Panc1 (cell line): ENCODE results near the gene TAT. TPM values are rescaled to one million over a fixed set of nuclear protein-coding genes. Genes with fewer than 3 reads are reported as not detected.

Source experiments
- ATAC-seq: fragments of 200-7000 bp; cut with Tn5 transposase; 2 replicates; pipeline ENCODE4 v1.9.1; 2020; ENCODE audit warnings: mild to moderate bottlenecking, moderate library complexity
- BruUV-seq: library from RNA; stranded (reverse); fragments of 400-500 nt; replicated peaks from 2 replicates; lab custom pipeline; 2021; lab: Mats Ljungman, UMichigan
- CTCF ChIA-PET: fragments of 300-600 bp; sonication (Branson Sonifier 250); formaldehyde crosslinking; loops from one replicate; lab custom pipeline; 2022; ENCODE audit warnings: antibody characterized with exemption; lab: Charles Lee
- POLR2A ChIA-PET: fragments of 300-600 bp; sonication (Branson Sonifier 250); formaldehyde crosslinking; loops from one replicate; lab custom pipeline; 2022; ENCODE audit warnings: antibody characterized with exemption; lab: Charles Lee
- DNase-seq: peaks from one replicate; pipeline ENCODE4 v3.0.0-alpha.2; 2010; ENCODE audit warnings: low read depth, low spot score
- H3K27ac ChIP-seq: 2 replicates; pipeline ENCODE4 v1.5.1; 2011; ENCODE audit warnings: mild to moderate bottlenecking, low read length, inconsistent platforms
- H3K27me3 ChIP-seq: fragments of 200-500 bp; sonication (Bioruptor generic); 2 replicates; pipeline ENCODE4 v1.6.0; 2014; ENCODE audit warnings: low read length, inconsistent platforms; ENCODE audit not compliant: control insufficient read depth, insufficient read depth
- H3K36me3 ChIP-seq: fragments of 200-500 bp; sonication (Bioruptor generic); 2 replicates; pipeline ENCODE4 v1.5.1; 2014; ENCODE audit warnings: inconsistent platforms, mild to moderate bottlenecking, low read length, moderate library complexity; ENCODE audit not compliant: control insufficient read depth, insufficient read depth
- H3K4me1 ChIP-seq: 2 replicates; pipeline ENCODE4 v1.5.1; 2011; ENCODE audit warnings: inconsistent platforms, mild to moderate bottlenecking, low read length, moderate library complexity; ENCODE audit not compliant: control insufficient read depth, insufficient read depth
- H3K4me3 ChIP-seq, 2 experiments: 2 replicates each; pipeline ENCODE4 v1.5.1; 2011 to 2012; ENCODE audit warnings: low read depth in 2 of 2, low read length in 2 of 2, mild to moderate bottlenecking in 2 of 2, inconsistent platforms in 1 of 2, moderate library complexity in 1 of 2
- H3K9me3 ChIP-seq: fragments of 200-500 bp; sonication (Bioruptor generic); 2 replicates; pipeline ENCODE4 v1.5.1; 2014; ENCODE audit warnings: low read depth, mild to moderate bottlenecking, inconsistent platforms, low read length, moderate library complexity; ENCODE audit not compliant: control insufficient read depth, insufficient read depth
- POLR2AphosphoS5 ChIP-seq: IDR thresholded peaks from 2 replicates; pipeline ENCODE4 v1.6.1; 2012; ENCODE audit warnings: mild to moderate bottlenecking, low read depth, low read length, moderate library complexity
- SIN3A ChIP-seq: IDR thresholded peaks from 2 replicates; pipeline ENCODE4 v1.6.1; 2012; ENCODE audit warnings: low read depth, mild to moderate bottlenecking, low read length, moderate library complexity, borderline replicate concordance; ENCODE audit not compliant: insufficient read depth
- TCF7L2 ChIP-seq: IDR thresholded peaks from 2 replicates; pipeline ENCODE4 v1.6.1; 2011; ENCODE audit warnings: mild to moderate bottlenecking, low read depth, low read length, inconsistent platforms
- in situ Hi-C: cut with HindIII; loops from 2 replicates; pipeline ENCODE4 v1.10.0; 2016; ENCODE audit warnings: low sequenced_read_pairs, low pct_unique_long_range_greater_than_20kb
- intact Hi-C: fragments of 100-400 bp; cut with micrococcal nuclease; formaldehyde crosslinking; loops from one replicate; pipeline ENCODE4 v1.10.0; 2022; ENCODE audit not compliant: unreplicated experiment
- total RNA-seq: library from RNA; stranded (reverse); gene quantifications from one replicate; pipeline ENCODE4 v1.2.1, GENCODE V29; 2021; ENCODE audit not compliant: unreplicated experiment
- TF ChIP-seq, protein P1 (sequence below), 2 experiments: IDR thresholded peaks; 2 replicates each; pipeline ENCODE4 v1.6.1; 2011 to 2012; ENCODE audit warnings: low read depth in 2 of 2, control low read depth in 1 of 2, low read length in 1 of 2, mild to moderate bottlenecking in 1 of 2, moderate library complexity in 1 of 2; ENCODE audit not compliant: insufficient read depth in 1 of 2
- TF ChIP-seq, protein P2 (sequence below): fragments of 450-650 bp; IDR thresholded peaks from 2 replicates; pipeline ENCODE4 v1.5.1; 2017; ENCODE audit warnings: mild to moderate bottlenecking

The TAT gene
- total RNA-seq, 1 experiment from 2014 or later, result 0.49 TPM

- ChIA-PET POLR2A (no interaction called here), CTCF (no interaction called here)
- Histone ChIP-seq H3K9me3 (no peaks in the 10 kb centered on the region), H3K36me3 (no peaks in the 10 kb centered on the region), H3K27me3 (no peaks in the 10 kb centered on the region), H3K4me1 (no peaks in the 10 kb centered on the region), H3K4me3 (no peak overlapping the region), H3K27ac (no peak overlapping the region)
- BruUV-seq, result no TSS peak
- in situ Hi-C loops (no loop called here), intact Hi-C loops (loop anchor here (5.0 kb wide), 1 partner anchor 43 kb away; no protein-coding TSS in a partner anchor)
- ATAC-seq (no peak), DNase-seq (no peak)
- TF ChIP-seq SIN3A (no peak), POLR2AphosphoS5 (no peak), TCF7L2 (no peak)
- TF ChIP-seq, protein P1, sequence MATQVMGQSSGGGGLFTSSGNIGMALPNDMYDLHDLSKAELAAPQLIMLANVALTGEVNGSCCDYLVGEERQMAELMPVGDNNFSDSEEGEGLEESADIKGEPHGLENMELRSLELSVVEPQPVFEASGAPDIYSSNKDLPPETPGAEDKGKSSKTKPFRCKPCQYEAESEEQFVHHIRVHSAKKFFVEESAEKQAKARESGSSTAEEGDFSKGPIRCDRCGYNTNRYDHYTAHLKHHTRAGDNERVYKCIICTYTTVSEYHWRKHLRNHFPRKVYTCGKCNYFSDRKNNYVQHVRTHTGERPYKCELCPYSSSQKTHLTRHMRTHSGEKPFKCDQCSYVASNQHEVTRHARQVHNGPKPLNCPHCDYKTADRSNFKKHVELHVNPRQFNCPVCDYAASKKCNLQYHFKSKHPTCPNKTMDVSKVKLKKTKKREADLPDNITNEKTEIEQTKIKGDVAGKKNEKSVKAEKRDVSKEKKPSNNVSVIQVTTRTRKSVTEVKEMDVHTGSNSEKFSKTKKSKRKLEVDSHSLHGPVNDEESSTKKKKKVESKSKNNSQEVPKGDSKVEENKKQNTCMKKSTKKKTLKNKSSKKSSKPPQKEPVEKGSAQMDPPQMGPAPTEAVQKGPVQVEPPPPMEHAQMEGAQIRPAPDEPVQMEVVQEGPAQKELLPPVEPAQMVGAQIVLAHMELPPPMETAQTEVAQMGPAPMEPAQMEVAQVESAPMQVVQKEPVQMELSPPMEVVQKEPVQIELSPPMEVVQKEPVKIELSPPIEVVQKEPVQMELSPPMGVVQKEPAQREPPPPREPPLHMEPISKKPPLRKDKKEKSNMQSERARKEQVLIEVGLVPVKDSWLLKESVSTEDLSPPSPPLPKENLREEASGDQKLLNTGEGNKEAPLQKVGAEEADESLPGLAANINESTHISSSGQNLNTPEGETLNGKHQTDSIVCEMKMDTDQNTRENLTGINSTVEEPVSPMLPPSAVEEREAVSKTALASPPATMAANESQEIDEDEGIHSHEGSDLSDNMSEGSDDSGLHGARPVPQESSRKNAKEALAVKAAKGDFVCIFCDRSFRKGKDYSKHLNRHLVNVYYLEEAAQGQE (IDR thresholded peaks at IDR 0.05; ENCODE audit: insufficient read depth in 1 of 2, low read depth in 2 of 2, low read length in 1 of 2), result no peak
- TF ChIP-seq, protein P2, sequence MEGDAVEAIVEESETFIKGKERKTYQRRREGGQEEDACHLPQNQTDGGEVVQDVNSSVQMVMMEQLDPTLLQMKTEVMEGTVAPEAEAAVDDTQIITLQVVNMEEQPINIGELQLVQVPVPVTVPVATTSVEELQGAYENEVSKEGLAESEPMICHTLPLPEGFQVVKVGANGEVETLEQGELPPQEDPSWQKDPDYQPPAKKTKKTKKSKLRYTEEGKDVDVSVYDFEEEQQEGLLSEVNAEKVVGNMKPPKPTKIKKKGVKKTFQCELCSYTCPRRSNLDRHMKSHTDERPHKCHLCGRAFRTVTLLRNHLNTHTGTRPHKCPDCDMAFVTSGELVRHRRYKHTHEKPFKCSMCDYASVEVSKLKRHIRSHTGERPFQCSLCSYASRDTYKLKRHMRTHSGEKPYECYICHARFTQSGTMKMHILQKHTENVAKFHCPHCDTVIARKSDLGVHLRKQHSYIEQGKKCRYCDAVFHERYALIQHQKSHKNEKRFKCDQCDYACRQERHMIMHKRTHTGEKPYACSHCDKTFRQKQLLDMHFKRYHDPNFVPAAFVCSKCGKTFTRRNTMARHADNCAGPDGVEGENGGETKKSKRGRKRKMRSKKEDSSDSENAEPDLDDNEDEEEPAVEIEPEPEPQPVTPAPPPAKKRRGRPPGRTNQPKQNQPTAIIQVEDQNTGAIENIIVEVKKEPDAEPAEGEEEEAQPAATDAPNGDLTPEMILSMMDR, result no peak
Observed at GRCh38 chr16:71569621-71570020, 7.3 kb downstream of the TAT start.

DNA sequence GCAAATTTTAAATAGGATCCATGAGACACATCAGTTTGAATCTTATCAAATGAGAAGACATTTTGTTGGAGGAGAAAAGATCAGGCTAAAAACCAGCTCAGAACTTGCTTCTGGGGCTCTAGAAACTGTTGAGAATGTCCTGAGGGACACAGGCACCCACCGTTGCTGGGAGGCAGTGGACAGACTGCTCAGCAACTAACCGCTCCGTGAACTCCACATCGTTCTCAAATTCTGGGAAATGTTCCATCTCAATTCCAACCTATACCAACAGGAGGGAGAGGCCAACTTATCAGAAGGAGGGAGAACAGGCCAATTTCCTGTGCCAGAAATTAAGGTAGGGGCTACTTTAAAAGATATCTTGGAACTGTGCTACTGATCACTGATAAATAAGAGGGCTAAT, 8.3 kb downstream of the TAT start:
- Histone ChIP-seq H3K27ac (no peak overlapping the region), H3K9me3 (no peaks in the 10 kb centered on the region), H3K36me3 (no peaks in the 10 kb centered on the region; the same call in 1 of the 2 replicates), H3K27me3 (no peaks in the 10 kb centered on the region), H3K4me3 (no peak overlapping the region), H3K4me1 (no peaks in the 10 kb centered on the region)
- in situ Hi-C loops, result no loop called here
- intact Hi-C loops, result loop anchor here (5.0 kb wide), 1 partner anchor 44 kb away; no protein-coding TSS in a partner anchor
- DNase-seq, result no peak
- POLR2A ChIA-PET, result no interaction called here
- BruUV-seq, result no TSS peak
- no peak for TF ChIP-seq SIN3A
- TF ChIP-seq, protein P2, result no peak
- no peak for TF ChIP-seq POLR2AphosphoS5
- TF ChIP-seq, protein P1 (IDR thresholded peaks at IDR 0.05; ENCODE audit: insufficient read depth in 1 of 2, low read depth in 2 of 2, low read length in 1 of 2), result no peak
- TF ChIP-seq TCF7L2, result no peak
- CTCF ChIA-PET, result no interaction called here
- ATAC-seq, result no peak
